A172 (cell line): ENCODE data around the gene ANXA7. TPM values are rescaled to one million over a fixed set of nuclear protein-coding genes. Genes with fewer than 3 reads are reported as not detected.
A peak's percentile ranks its signal among the peaks of the same experiment; 100 is the strongest.
"Not testable (repeated sequence)": the region's sequence is repeated elsewhere in the genome, so short reads cannot be mapped to it uniquely, and the experiment has no call there.

Experiments
- DNase-seq: peaks from one replicate; pipeline ENCODE4 v3.0.0-alpha.2; 2015; ENCODE audit warnings: low spot score
- total RNA-seq: library from RNA; depleted of rRNA; stranded (reverse); fragments of >200 nt; shearing (Covaris generic); gene quantifications from 2 replicates; pipeline ENCODE4 v1.2.3, GENCODE V29; 2014

The ANXA7 gene
- total RNA-seq, 1 experiment from 2014 or later, result 216 TPM

GRCh38 chr10:73408061-73408460, 5.8 kb downstream of the ANXA7 start:
- DNase-seq, result peak; percentile 21

- DNase-seq, result no peak
Observed at GRCh38 chr10:73407495-73407894, 6.4 kb downstream of the ANXA7 start.

GRCh38 chr10:73406846-73407245, 7.0 kb downstream of the ANXA7 start:
- no peak for DNase-seq

DNA sequence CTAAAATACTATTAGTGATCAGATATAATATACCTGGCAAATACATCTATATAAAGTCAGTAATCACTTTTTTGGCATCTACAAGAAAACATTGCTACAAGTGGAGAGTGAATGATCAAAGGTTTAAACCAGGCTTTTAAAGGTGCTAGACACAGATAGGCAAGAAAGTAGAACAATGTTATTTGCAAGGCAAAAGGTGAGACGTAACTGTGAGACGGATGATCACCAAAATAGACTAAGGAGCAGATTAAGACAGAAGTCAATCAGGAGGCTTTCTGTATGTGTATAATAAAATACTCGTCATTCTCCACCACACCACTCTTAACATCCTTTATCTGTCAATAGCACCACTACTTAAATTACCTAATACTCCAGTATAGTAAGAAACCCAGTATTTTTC, 8.3 kb downstream of the ANXA7 start:
- no peak for DNase-seq

DNA sequence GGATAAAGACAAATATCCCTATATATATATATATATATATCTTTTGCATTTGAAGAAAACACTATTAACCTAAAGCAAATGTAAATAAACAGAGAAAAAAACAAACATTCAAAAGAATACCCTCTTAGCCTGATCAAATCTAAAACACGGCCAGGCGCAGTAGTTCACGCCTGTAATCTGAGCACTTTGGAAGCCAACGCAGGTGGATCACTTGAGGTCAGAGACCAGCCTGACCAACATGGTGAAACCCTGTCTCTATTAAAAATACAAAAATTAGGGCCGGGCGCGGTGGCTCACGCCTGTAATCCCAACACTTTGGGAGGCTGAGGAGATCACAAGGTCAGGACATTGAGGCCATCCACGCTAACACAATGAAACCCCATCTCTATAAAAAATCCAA, 9.2 kb downstream of the ANXA7 start:
- no peak for DNase-seq

DNA sequence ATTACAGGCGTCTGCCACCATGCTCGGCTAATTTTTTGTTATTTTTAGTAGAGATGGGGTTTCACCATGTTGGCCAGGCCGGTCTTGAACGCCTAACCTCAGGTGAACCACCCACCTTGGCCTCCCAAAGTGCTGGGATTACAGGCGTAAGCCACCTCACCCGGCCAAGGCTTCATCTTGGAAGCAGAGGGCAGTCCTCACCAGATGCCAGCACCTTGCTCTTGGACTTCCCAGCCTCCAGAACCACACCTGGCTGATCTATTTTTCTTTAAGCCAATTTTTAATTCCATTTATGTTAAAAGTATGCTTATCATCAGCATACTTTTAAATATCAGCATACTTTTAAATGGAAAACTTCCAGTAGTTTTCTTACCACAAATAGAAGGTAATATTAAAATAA, 12.2 kb downstream of the ANXA7 start:
- DNase-seq, result no peak

GRCh38 chr10:73399063-73399462, 14.8 kb downstream of the ANXA7 start:
- DNase-seq, result no peak

DNA sequence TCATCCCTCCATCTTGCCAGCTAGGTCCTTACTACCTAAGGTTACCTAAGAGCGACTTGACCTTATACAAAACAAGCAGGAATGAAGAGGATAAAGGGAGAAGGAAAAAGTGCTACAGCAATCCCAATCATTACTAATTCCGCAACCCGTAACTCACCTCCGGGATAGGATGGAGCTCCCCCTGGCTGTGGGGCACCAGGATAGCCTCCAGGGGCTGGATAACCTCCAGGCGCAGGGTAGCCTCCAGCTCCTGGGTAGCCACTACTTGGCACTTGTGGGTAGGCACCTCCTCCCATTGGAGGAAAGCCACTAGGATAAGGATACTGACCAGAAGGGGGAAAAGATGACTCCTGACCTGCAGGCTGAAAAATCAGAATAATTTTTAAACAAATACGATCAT, 15.8 kb downstream of the ANXA7 start:
- DNase-seq, result no peak

GRCh38 chr10:73394325-73394724, 19.5 kb downstream of the ANXA7 start:
- not testable (repeated sequence) for DNase-seq

- no peak for DNase-seq
Observed at GRCh38 chr10:73388228-73388627, 25.6 kb downstream of the ANXA7 start.

DNA sequence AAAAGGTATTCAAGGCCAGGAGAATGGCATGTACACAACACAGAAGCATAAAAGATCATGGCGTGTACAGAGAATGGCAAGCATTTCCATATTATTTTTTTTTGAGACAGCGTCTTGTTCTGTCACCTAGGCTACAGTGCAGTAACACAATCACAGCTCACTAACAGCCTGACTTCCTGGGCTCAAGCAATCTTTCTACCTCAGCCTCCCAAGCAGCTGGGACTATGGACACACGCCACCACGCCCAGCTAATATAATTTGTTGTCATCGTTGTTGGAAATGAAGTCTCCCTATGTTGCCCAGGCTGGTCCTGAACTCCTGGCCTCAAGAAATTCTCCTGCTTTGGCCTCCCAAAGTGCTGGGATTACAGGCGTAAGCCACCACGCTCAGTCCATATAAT, 27.3 kb downstream of the ANXA7 start:
- no peak for DNase-seq

DNA sequence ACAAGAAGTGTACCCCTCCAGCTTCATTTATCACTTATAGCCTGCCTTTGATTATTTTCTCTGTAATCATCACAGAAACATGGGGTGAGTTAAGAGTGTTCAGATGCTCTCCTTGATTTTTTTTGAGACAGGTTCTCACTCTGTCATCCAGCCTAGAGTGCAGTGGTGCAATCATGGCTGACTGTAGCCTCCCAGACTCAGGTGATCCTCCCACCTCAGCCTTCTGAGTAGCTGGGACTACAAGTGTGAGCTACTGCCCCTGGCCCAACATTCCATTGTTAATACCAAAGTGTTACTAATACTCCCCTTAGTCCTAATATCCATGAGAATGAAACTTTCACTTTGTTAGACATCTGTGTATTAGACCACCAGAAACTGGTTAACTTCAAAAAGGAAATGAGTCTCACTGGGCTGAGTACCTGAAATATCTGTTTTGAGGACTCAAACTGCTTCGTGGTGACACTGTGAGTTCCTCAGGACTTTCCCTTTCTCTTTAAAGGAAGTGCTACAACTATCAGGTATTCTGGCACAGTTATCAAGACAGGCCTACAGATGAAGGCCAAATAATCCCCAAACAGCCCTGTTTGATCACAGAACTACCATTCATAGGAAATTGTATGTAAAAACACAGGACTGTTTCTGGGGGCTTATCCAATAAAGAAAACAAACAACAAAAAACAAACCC, 34.7 kb downstream of the ANXA7 start:
- DNase-seq, result no peak

DNA sequence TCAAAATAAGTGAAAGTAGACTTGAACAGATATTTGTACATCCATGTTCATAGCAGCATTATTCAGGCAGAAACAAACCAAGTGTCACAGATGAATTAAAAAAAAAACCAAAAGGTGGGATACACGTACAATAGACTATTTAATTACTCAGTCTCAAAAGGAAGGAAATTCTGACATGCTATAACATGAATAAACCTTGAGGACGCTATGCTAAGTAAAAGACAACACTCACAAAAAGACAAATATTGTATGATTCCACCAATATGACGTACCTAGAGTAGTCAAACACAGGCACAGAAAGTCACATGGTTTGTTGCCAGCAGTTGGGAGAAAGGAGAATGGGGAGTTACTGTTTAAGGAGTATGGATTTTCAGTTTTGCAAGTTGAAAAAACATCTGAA, 37.2 kb downstream of the ANXA7 start:
- no peak for DNase-seq

DNA sequence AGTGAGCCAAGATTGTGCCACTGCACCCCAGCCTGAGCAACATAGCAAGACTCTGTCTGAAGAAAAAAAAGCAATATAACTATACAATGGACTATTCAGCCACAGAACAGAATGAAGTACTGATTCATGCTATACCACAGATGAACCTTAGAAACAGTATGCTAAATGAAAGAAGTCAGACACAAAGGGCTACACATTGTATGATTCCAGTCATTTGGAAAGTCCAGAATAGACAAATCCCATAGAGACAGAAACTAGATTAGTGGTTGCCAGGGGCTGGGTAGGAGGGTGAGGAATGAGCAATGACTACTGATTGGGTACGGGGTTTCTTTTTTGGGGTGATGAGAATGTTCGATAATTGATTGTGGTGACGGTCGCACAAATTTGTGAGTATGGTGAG, 45.6 kb downstream of the ANXA7 start:
- DNase-seq, result no peak

DNA sequence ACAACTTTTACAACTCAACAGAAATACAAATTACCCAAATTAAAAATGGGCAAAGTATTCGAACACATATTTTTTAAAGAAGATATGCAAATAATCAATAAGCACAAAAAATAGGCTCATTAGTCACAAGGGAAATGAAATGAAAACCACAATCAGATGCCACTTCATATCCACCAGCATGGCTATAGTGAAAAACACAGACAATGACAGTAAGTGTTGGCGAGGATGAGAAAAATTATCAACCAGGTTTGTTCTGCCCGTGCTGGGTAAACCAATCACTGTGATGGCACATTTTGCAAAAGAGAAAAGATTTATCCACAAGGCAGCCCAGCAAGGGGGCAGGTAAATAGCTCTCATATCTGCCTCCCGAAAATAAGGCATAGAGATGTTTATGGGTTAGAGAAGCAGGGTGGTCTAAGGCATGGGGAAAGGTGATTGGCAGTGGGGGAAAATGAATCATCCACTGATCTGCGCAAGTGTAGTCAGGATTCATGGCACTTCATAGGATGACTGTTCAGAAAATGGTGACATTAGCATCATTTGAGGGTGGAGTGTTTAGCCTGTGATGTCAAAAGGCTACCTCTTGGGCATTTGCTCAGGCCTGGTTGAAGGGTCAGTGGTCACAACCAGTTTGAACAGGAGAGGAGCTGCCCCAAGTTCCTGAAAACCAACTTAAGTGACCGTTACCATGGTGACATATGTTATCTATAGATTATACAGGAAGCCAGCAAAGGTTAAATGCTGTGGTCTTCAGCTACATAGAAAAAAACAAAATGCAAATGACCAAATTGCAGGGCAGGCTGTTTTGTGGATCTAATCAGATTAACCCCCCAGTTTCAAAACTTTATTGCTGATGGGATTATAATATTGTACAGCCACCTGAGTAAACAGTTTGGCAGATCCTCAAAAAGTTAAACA, 47.2 kb downstream of the ANXA7 start:
- no peak for DNase-seq

- DNase-seq, result no peak
Observed at GRCh38 chr10:73364964-73365363, 48.9 kb downstream of the ANXA7 start.

GRCh38 chr10:73359492-73359891, 54.4 kb downstream of the ANXA7 start:
- DNase-seq, result no peak

DNA sequence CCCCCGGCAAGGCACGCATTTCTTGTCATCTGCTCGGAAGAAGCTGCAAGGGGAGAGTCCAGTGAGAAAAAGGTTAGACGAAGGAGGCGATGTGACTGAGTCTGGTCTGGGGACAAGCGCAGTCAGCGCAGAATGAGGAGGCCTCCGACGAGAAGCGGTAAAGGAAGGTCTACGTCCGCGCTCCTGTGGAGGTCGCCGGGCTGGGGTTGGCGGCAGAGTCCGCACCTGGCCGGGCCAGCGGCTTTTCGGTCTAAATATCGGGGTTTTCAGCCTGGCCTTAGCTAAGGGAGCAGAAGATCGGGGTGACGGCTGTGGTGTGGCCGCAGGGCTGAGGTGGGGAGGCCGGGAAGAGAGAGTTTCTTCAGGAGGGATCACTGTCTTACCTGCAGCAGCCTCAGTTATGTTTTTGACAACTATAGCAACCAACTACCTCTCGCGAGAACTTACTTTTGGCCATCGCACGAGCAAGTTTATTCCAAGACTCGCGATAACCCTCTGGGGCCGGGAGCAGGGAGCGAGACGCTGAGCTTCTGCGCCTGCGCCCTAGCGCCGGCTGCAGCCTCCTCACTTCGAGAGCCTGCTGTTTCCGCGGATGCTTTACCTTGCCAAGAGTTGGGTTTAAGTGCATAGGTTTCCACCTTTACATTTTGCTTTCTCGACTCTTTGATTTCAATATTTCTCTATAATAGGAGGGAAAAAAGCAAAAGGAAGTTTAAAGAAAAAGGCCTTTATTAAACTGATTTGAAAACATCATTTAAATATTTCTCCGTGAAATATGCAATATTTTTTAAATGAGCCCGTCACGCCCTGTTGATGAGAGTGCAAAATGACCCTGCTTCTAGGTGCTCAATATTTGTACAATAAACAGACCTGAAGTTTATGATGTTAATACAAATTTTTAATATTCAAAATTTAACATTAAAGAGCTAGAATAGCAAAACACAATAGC, 55.3 kb downstream of the ANXA7 start, which contains the start of gene CFAP70:
TSS of gene CFAP70 (minus strand) at position 534 of the 949 bp plus-strand sequence. CDS start 4,068 bp downstream, outside the sequence.
- DNase-seq, result peak; percentile 96

DNA sequence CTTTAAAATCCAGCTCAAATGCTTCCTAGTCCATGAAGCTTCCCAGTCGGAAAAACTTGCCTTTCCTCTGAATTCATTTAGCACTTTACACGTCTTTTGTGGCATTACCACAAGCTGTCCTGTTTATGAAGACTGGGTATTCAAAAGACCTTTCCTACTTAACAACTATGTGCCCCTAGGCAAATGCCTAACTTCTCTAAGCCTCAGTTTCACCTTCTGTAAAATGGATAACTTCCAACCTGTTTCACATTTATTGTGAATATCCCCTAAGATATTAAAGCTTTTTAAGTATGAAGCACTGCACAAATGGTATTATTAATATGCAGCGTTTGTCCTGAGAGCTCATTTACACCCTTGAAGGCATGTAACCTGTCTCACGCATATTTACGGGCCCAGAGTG, 56.0 kb downstream of the ANXA7 start:
- DNase-seq, result no peak

DNA sequence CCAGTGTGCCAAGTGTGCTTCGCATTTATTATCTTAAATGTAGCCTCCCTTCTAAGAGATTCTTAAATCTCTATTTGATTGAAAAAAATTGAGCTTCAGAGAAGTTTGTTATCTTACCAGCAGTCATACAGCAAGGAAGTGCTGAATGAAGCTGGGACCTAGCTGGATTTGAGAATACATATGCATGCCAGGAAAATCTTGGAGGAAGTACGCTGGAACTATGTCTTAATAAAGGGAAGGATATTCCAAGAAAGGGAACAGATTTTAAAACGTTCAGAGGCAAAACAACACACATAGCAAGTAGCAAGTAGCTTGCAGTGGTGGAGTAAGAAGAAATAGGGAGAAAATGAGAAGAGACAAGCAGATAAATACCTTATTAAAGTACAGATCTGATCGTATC, 56.7 kb downstream of the ANXA7 start:
- no peak for DNase-seq

- no peak for DNase-seq
Observed at GRCh38 chr10:73344269-73344668, 69.6 kb downstream of the ANXA7 start.

DNA sequence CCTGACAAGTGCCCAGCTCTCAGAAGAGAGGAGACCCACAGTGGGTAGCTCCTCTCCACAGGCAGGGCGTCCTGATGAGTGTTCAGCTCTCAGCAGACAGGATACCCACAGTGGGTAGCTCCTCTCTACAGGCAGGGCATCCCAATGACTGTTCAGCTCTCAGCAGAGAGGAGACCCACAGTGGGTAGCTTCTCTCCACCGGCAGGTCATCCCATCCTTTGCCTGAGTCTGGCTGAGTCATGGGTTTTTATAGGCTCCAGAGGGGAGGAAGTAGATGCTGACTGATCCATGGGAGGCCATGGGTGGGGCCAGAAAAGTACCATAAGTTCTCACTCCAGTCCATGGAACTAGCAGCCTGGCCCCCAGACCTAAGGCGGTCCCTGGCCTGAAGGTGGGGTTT, 73.7 kb downstream of the ANXA7 start:
- DNase-seq, result no peak
